Naive thymus-derived CD4-positive, alpha-beta T cell (primary cell): Measurements from ENCODE around the gene HOXA13. TPM values are rescaled to one million over a fixed set of nuclear protein-coding genes. Genes with fewer than 3 reads are reported as not detected.

Source experiments
- ATAC-seq: fragments of 150-1000 bp; cut with Tn5 transposase; 2 replicates; pipeline ENCODE4 v1.10.0; 2021; ENCODE audit warnings: mild to moderate bottlenecking, moderate library complexity
- CTCF ChIA-PET: fragments of 350-600 bp; sonication (Branson Sonifier 250); formaldehyde crosslinking; loops from one replicate; lab custom pipeline; 2021; ENCODE audit warnings: antibody characterized with exemption; lab: Charles Lee
- POLR2A ChIA-PET: fragments of 350-600 bp; sonication (Branson Sonifier 250); formaldehyde crosslinking; loops from one replicate; lab custom pipeline; 2021; ENCODE audit warnings: antibody characterized with exemption, inconsistent platforms; lab: Charles Lee
- DNase-seq, 9 donors: peaks; one replicate each; pipeline versions ENCODE4 v3.0.0 to v3.0.0-alpha.2; 2020 to 2022; ENCODE audit warnings: mixed read lengths in 1 of 9
- H3K27ac ChIP-seq: one replicate; pipeline ENCODE4 v1.7.0; 2013; ENCODE audit warnings: mild to moderate bottlenecking, low read depth, low read length, moderate library complexity
- H3K27me3 ChIP-seq, 2 donors: one replicate each; pipeline ENCODE4 v1.7.0; 2013; ENCODE audit warnings: low read length in 2 of 2, mild to moderate bottlenecking in 2 of 2, moderate library complexity in 2 of 2; ENCODE audit not compliant: control insufficient read depth in 2 of 2, insufficient read depth in 2 of 2
- H3K36me3 ChIP-seq, 3 experiments: 1 replicate in 2 of 3; 2 replicates in 1 of 3; pipeline ENCODE4 v1.7.0; 2013; ENCODE audit warnings: low read length in 3 of 3, mild to moderate bottlenecking in 3 of 3, moderate library complexity in 1 of 3; ENCODE audit not compliant: insufficient read depth in 3 of 3, control insufficient read depth in 2 of 3
- H3K4me1 ChIP-seq, 2 donors: one replicate each; pipeline ENCODE4 v1.7.0; 2013; ENCODE audit warnings: low read length in 2 of 2, mild to moderate bottlenecking in 2 of 2, moderate library complexity in 1 of 2; ENCODE audit not compliant: control insufficient read depth in 2 of 2, insufficient read depth in 2 of 2
- H3K4me3 ChIP-seq: 2 replicates; pipeline ENCODE4 v1.7.0; 2013; ENCODE audit warnings: mild to moderate bottlenecking, low read length
- H3K9me3 ChIP-seq, 3 experiments: 1 replicate in 2 of 3; 2 replicates in 1 of 3; pipeline ENCODE4 v1.7.0; 2013; ENCODE audit warnings: low read length in 3 of 3; ENCODE audit not compliant: control insufficient read depth in 2 of 3
- H3K27ac Mint-ChIP-seq, 9 donors: one replicate each; pipeline ENCODE4 v1.8.0; 2020 to 2022; ENCODE audit warnings: mixed read lengths in 9 of 9, mild to moderate bottlenecking in 8 of 9, moderate library complexity in 5 of 9, inconsistent platforms in 2 of 9
- H3K27me3 Mint-ChIP-seq, 5 donors: one replicate each; pipeline ENCODE4 v1.8.0; 2021 to 2022; ENCODE audit warnings: mixed read lengths in 5 of 5, mild to moderate bottlenecking in 1 of 5
- H3K36me3 Mint-ChIP-seq, 5 donors: one replicate each; pipeline ENCODE4 v1.8.0; 2020 to 2022; ENCODE audit warnings: mixed read lengths in 5 of 5, mild to moderate bottlenecking in 3 of 5, inconsistent platforms in 1 of 5
- H3K4me1 Mint-ChIP-seq, 7 donors: one replicate each; pipeline ENCODE4 v1.8.0; 2020 to 2022; ENCODE audit warnings: mixed read lengths in 7 of 7, mild to moderate bottlenecking in 3 of 7, inconsistent platforms in 1 of 7
- H3K4me3 Mint-ChIP-seq, 10 donors: one replicate each; pipeline ENCODE4 v1.8.0; 2020 to 2022; ENCODE audit warnings: mild to moderate bottlenecking in 10 of 10, mixed read lengths in 10 of 10, moderate library complexity in 6 of 10, inconsistent platforms in 2 of 10
- H3K9me3 Mint-ChIP-seq, 11 donors: one replicate each; pipeline ENCODE4 v1.8.0; 2020 to 2022; ENCODE audit warnings: mixed read lengths in 11 of 11, mild to moderate bottlenecking in 4 of 11, inconsistent platforms in 1 of 11, moderate library complexity in 1 of 11
- intact Hi-C, 2 donors: fragments of 100-400 bp; cut with micrococcal nuclease; formaldehyde crosslinking; loops; one replicate each; pipeline ENCODE4 v1.15.1; 2023
- polyA plus RNA-seq, 2 donors: library from polyadenylated mRNA; unstranded; fragments of 300-500 nt; fragmentation: Illumina TruSeq; gene quantifications; one replicate each; pipeline ENCODE4 v1.2.3, GENCODE V29; 2021
- total RNA-seq, 6 experiments: library from RNA in 5 of 6; stranded (reverse) in 5 of 6; gene quantifications; 1 replicate in 5 of 6; 2 replicates in 1 of 6; pipeline ENCODE4 v1.2.3 and lab custom pipeline; 2021 to 2026

The HOXA13 gene
- total and polyA plus RNA-seq, 7 experiments from 2014 or later: not detected

DNA sequence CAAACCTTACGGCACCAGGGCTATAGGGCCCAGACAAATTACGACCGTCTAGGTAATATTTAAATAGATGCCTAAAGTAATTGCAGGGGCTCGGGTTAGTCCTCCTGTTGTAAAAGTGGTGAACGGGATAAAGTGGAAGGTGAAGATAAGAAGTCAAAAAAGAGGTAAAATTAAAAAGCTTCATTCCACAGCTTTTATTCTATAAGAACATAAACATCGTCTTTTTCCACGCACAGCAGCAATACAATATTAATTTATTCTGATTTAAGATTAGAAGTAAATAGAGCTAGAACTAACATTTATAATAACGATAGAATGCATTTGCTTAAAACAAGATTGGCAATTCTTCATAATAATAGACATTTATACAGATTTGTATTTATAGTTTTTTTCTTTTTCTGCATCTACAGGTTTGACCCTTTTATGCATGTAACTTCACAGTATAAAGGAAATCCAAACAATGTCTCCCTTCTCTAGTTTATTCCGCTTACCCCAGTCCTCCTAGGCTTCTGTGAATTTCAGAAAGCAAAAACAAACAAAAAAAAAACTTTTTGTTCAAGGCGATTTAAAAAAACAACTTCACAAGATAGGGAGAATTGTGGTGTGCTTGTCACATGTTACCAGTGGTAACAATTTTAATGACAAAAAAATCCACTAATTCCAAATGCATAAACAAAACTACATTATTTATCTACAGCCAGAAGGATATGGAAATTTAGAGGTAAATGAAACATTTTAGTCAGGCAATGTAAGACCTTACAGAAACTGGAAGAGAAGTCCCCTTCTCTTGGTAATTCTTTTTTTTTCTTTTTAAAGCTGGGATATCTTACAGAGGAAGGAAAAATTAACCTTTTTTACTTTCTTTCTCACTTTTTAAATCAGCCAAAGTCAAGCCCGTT is 29.2 kb downstream of the HOXA13 start:
- ATAC-seq: no peak
- Mint-ChIP-seq H3K36me3 (peaks cover 0 to 5% (median 2%) of the 10 kb centered on the region in 5 donors), H3K27me3 (peaks cover 61 to 74% (median 68%) of the 10 kb centered on the region in 5 donors), H3K4me3 (peak overlapping the region in 7 of 10 donors; percentile 16 to 69 (median 50)), H3K27ac (peak overlapping the region in 7 of 9 donors; percentile 3 to 75 (median 62)), H3K9me3 (peaks cover 0 to 25% (median 2%) of the 10 kb centered on the region in 11 donors), H3K4me1 (peaks cover 21 to 65% (median 35%) of the 10 kb centered on the region in 7 donors)
- DNase-seq: no peak
- CTCF ChIA-PET: no interaction called here
- H3K9me3 ChIP-seq: no peaks in the 10 kb centered on the region
- intact Hi-C loops: loop anchor here (2.0 to 5.0 kb wide), 3 partner anchors 14 to 1310 kb away; partner anchors contain the start of genes CBX3 (in 1 of the 2), HNRNPA2B1 (in 1 of the 2) and HOXA11 (in 1 of the 2)
- peaks cover 16 to 40% of the 10 kb centered on the region in 2 donors for H3K4me1 ChIP-seq
- POLR2A ChIA-PET: no interaction called here
- H3K27me3 ChIP-seq: peaks cover 48 to 87% of the 10 kb centered on the region in 2 donors
- H3K27ac ChIP-seq: no peak overlapping the region
- no peaks in the 10 kb centered on the region for H3K36me3 ChIP-seq
- no peak overlapping the region for H3K4me3 ChIP-seq

DNA sequence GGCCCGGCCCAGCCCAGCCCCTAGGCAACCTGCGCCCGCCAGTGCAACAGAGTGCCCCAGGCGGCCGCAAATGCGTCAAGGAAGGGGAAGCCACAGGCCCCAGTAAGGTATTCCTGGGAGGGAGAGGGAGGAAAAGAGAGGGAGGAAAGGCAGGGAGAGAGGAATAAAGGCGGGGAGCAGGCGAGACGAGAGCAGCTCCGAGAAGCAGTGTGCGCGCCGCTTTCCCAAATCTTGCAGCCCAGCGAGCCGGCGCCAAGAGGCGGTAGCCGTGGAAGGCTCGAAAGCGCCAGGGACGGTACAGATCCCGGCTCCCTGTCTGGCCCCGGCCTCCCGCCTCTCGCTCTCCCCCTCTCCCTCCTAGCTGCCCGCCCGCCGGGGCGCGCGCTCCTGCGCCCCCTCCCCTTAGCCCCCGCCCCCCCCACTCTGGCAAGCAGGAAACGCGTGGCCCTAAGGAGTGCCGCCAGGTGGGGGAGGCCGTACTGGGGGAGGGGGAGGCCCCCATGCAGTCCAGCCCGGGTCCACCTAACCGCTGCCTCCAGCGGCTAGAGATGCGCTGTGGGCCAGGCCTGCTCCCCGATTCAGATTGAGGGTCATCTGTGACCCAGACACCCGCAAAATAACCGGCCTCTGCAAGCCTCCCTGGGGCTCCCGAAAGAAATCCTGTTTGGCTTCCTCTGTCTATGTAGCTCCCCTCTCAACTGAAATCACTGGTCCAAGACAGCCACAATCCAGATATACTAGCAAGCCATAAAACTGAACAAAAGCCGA is 30.0 kb downstream of the HOXA13 start:
- peak overlapping the region in 7 of 9 donors; percentile 2 to 75 (median 62) for H3K27ac Mint-ChIP-seq
- POLR2A ChIA-PET: no interaction called here
- peaks cover 0 to 5% (median 5%) of the 10 kb centered on the region in 5 donors for H3K36me3 Mint-ChIP-seq
- no peaks in the 10 kb centered on the region for H3K36me3 ChIP-seq
- peaks cover 56 to 72% (median 64%) of the 10 kb centered on the region in 5 donors for H3K27me3 Mint-ChIP-seq
- CTCF ChIA-PET: no interaction called here
- no peak overlapping the region for H3K27ac ChIP-seq
- peaks cover 46 to 89% of the 10 kb centered on the region in 2 donors for H3K27me3 ChIP-seq
- ATAC-seq: no peak
- intact Hi-C loops: loop anchor here (2.0 to 5.0 kb wide), 3 partner anchors 15 to 1309 kb away; partner anchors contain the start of genes CBX3 (in 1 of the 2), HNRNPA2B1 (in 1 of the 2) and HOXA11 (in 1 of the 2)
- H3K4me3 Mint-ChIP-seq: peak overlapping the region in 9 of 10 donors; percentile 20 to 63 (median 50)
- H3K4me1 ChIP-seq: peaks cover 22 to 46% of the 10 kb centered on the region in 2 donors
- H3K4me1 Mint-ChIP-seq: peaks cover 24 to 67% (median 35%) of the 10 kb centered on the region in 7 donors
- DNase-seq: peak in 3 of 9 donors; percentile 25 to 29 (median 28)
- no peak overlapping the region for H3K4me3 ChIP-seq
- no peaks in the 10 kb centered on the region for H3K9me3 ChIP-seq
- peaks cover 0 to 27% (median 2%) of the 10 kb centered on the region in 11 donors for H3K9me3 Mint-ChIP-seq

DNA sequence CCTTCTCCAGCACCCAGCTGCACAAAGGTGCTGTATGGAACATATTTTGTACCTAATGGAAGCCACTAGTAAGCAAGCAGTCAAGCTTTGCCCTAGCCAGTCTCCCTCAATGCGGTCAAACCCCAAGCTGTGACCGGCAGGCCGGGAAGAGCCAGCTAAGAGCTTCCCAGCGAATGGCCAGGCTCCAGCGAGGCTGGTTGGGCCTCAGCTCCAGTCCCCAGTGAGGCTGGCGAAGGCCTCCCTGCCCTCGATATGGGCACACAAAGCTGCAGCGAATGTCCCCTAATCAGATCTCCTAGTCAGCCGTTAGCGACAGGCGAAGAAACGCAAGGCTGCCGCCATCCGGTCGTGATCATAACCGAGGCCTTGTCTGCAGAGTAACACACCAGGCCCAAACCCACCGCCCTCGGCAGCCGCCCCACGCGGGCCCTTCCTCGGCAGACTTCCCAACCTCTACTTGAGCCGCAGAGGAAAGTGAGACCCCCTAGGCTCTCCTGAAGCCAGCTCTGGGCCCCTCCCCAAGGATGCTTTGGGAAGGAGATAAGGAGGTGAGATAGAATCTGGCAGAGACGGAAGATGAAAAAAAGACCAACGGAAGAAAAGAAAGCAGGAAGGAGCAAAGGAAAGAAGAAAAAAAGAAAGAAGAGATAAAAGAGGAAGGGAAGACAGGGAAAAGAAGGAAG is 31.5 kb downstream of the HOXA13 start:
- CTCF ChIA-PET: interaction anchor here (0.6 to 1.1 kb wide), 4 partner anchors 14 to 1276 kb away, joined by 3 to 4 read pairs (median 3); no protein-coding TSS in a partner anchor
- POLR2A ChIA-PET: interaction anchor here (1.0 to 1.7 kb wide), 7 partner anchors 11 to 38 kb away, joined by 3 to 7 read pairs (median 4); partner anchors contain the start of genes HOXA11 and HOXA4
- H3K4me1 ChIP-seq: peaks cover 19 to 54% of the 10 kb centered on the region in 2 donors
- peak; percentile 28 for ATAC-seq
- H3K9me3 ChIP-seq: no peaks in the 10 kb centered on the region
- peak overlapping the region in 9 of 10 donors; percentile 24 to 75 (median 73) for H3K4me3 Mint-ChIP-seq
- peaks cover 0 to 5% (median 5%) of the 10 kb centered on the region in 5 donors for H3K36me3 Mint-ChIP-seq
- H3K36me3 ChIP-seq: no peaks in the 10 kb centered on the region
- H3K4me1 Mint-ChIP-seq: peaks cover 24 to 74% (median 36%) of the 10 kb centered on the region in 7 donors
- H3K27me3 Mint-ChIP-seq: peaks cover 68 to 81% (median 73%) of the 10 kb centered on the region in 5 donors
- peak overlapping the region; percentile 22 to 88 (median 68) for H3K27ac Mint-ChIP-seq
- intact Hi-C loops: loop anchor here (1.0 kb wide), 2 partner anchors 9 to 11 kb away; no protein-coding TSS in a partner anchor
- peak overlapping the region; percentile 12 for H3K4me3 ChIP-seq
- no peak overlapping the region for H3K27ac ChIP-seq
- peaks cover 0 to 31% (median 2%) of the 10 kb centered on the region in 11 donors for H3K9me3 Mint-ChIP-seq
- H3K27me3 ChIP-seq: peaks cover 43 to 94% of the 10 kb centered on the region in 2 donors
- peak in 2 of 9 donors; percentile 49 to 55 for DNase-seq

DNA sequence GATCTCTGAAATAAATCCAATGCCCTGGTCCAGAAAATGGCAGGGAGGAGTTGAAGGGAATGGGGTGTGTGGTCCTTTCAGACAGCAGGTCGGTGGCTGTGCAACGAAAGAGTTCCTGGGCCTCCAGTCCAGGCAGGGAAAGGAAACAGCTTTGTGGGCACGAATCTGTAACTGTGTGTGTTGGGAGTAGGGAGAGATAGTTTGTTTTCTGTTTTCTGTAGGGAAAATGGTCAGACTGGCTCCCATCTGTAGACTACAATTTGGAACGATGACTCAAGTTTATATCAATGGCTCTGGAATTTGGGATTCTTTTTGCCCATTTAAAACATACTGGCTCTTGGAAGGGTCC is 32.0 kb downstream of the HOXA13 start:
- DNase-seq (no peak), ATAC-seq (no peak)
- Mint-ChIP-seq H3K4me3 (peak overlapping the region in 6 of 10 donors; percentile 9 to 75 (median 52)), H3K4me1 (peaks cover 24 to 74% (median 35%) of the 10 kb centered on the region in 7 donors), H3K9me3 (peaks cover 0 to 31% (median 2%) of the 10 kb centered on the region in 11 donors), H3K36me3 (peaks cover 0 to 5% (median 5%) of the 10 kb centered on the region in 5 donors), H3K27ac (peak overlapping the region in 8 of 9 donors; percentile 22 to 88 (median 70)), H3K27me3 (peaks cover 73 to 86% (median 77%) of the 10 kb centered on the region in 5 donors)
- Histone ChIP-seq H3K27me3 (peaks cover 43 to 91% of the 10 kb centered on the region in 2 donors), H3K9me3 (no peaks in the 10 kb centered on the region), H3K36me3 (no peaks in the 10 kb centered on the region), H3K4me3 (peak overlapping the region; percentile 12), H3K27ac (no peak overlapping the region), H3K4me1 (peaks cover 19 to 50% of the 10 kb centered on the region in 2 donors)
- ChIA-PET CTCF (interaction anchor here (1.1 kb wide), 2 partner anchors 14 to 1275 kb away, joined by 3 to 4 read pairs; no protein-coding TSS in a partner anchor), POLR2A (interaction anchor here (1.0 to 1.7 kb wide), 6 partner anchors 11 to 20 kb away, joined by 3 to 7 read pairs (median 4); partner anchors contain the start of gene HOXA11)
- intact Hi-C loops: loop anchor here (1.0 to 2.0 kb wide), 3 partner anchors 9 to 17 kb away; partner anchors contain the start of gene HOXA11 (in 1 of the 2)

DNA sequence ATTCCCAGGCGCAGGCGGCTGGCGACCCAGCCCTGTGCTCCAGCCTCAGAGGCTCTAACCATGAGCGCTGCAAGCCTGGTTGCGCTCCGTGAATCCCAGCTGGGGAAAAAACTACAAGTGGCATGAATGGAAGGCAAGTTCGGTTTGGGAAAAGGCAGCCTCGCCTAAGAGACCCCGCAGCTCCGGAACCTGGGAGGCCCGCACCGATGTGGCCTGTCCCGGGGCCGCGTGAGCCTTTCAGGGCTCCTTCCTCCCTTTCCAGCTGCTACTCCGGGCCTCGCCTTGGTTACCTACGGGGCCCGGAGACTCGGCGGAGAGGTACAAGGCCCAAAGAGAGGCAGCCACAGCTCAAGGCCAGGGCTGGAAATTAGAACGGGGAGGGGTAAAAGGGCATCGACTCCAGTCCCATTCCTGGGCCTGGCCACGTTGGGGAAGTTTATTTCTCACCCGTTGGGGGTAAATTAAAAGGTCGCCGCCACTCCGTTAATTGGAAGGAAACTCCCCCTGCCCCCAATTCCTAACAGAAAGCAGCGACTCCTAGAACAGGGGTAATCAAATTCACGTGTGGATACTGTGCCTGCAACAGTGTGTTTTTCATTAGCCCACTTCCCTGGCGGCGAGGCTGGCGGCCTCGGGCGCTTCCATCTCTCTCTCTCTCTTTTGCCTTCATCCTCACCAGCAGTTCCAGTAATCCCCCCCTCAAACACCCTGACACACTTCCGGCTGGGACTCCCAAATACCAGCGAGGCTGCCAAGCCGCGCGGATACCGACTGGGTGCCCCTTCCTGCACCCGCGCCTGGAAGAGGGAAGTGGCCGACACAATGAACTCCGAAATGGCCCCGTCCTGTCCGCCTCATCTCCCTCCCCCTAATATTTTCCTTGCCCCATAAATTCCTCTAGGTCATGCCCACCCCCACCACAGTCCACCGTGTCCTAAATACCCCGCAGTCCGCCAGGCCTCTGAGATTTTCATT is 33.1 kb downstream of the HOXA13 start:
- H3K4me1 Mint-ChIP-seq: peaks cover 18 to 65% (median 30%) of the 10 kb centered on the region in 7 donors

More for the DNA sequence above, 33.1 kb downstream of the HOXA13 start:
- H3K9me3 Mint-ChIP-seq: peaks cover 0 to 27% (median 0%) of the 10 kb centered on the region in 11 donors
- intact Hi-C loops: loop anchor here in 1 of 2 donors (2.0 kb wide), 1 partner anchor 18 kb away; the partner anchor contains the start of gene HOXA11
- peaks cover 0 to 5% (median 5%) of the 10 kb centered on the region in 5 donors for H3K36me3 Mint-ChIP-seq
- CTCF ChIA-PET: no interaction called here
- DNase-seq (peak in 2 of 9 donors; percentile 14 to 39), ATAC-seq (no peak)
- no peaks in the 10 kb centered on the region for H3K9me3 ChIP-seq
- H3K4me1 ChIP-seq: peaks cover 15 to 40% of the 10 kb centered on the region in 2 donors
- POLR2A ChIA-PET: interaction anchor here (0.8 to 1.7 kb wide), 3 partner anchors 12 to 20 kb away, joined by 3 to 7 read pairs (median 4); no protein-coding TSS in a partner anchor
- no peaks in the 10 kb centered on the region for H3K36me3 ChIP-seq
- H3K4me3 ChIP-seq: no peak overlapping the region
- H3K4me3 Mint-ChIP-seq: peak overlapping the region in 8 of 10 donors; percentile 9 to 75 (median 56)
- peaks cover 75 to 87% (median 79%) of the 10 kb centered on the region in 5 donors for H3K27me3 Mint-ChIP-seq
- H3K27me3 ChIP-seq: peaks cover 43 to 82% of the 10 kb centered on the region in 2 donors
- peak overlapping the region in 8 of 9 donors; percentile 36 to 88 (median 74) for H3K27ac Mint-ChIP-seq
- H3K27ac ChIP-seq: no peak overlapping the region
